Camera-type eye (tissue), 1 donor: ENCODE measurements around the gene TTC1. TPM values are rescaled to one million over a fixed set of nuclear protein-coding genes. Genes with fewer than 3 reads are reported as not detected.

Experiments
- total RNA-seq: library from RNA; depleted of rRNA; stranded (reverse); fragments of >200 nt; gene quantifications from one replicate; pipeline ENCODE4 v1.2.3, GENCODE V29; 2014

TTC1 gene
- 50.1 TPM for total RNA-seq

GRCh38 chr5:160008877-160009590 is at the start of gene TTC1:
Gene TTC1 (plus strand): TSS chr5:160009139. CDS start chr5:160010529, 1,390 bp downstream.

Other genes starting within 250 kb of the TTC1 start
- gene ADRA1B, start 92.7 kb upstream of the TTC1 start, total RNA-seq, result 1.8 TPM
- 76.2 TPM for gene PWWP2A, start 110.3 kb downstream of the TTC1 start, total RNA-seq
- gene FABP6, start 220.4 kb downstream of the TTC1 start, total RNA-seq, result not detected